Endothelial cell of umbilical vein (primary cell): ENCODE measurements around the gene CDK6. TPM values are rescaled to one million over a fixed set of nuclear protein-coding genes. Genes with fewer than 3 reads are reported as not detected.

Source experiments
- BruUV-seq: library from RNA; stranded (reverse); fragments of 400-500 nt; replicated peaks from 2 replicates; lab custom pipeline; 2021; lab: Mats Ljungman, UMichigan
- CTCF ChIA-PET: fragments of 300-600, 350-600 bp; sonication (Branson Sonifier 250); formaldehyde crosslinking; loops from one replicate; lab custom pipeline; 2021; ENCODE audit warnings: antibody characterized with exemption, inconsistent platforms; lab: Charles Lee
- POLR2A ChIA-PET: fragments of 300-600, 350-600 bp; sonication (Branson Sonifier 250); formaldehyde crosslinking; loops from one replicate; lab custom pipeline; 2021; ENCODE audit warnings: antibody characterized with exemption, inconsistent platforms; lab: Charles Lee
- DNase-seq: peaks from one replicate; pipeline ENCODE4 v3.0.0-alpha.2; 2011; ENCODE audit warnings: low read depth, low spot score
- FAIRE-seq: peaks from 2 replicates; lab custom pipeline; 2011; peaks lifted over from hg19 to GRCh38; lab: Jason Lieb, UNC
- H2AFZ ChIP-seq: 2 replicates; pipeline ENCODE4 v1.6.0; 2012; ENCODE audit warnings: low read depth, low read length, control low read depth, inconsistent platforms
- H3K27ac ChIP-seq: 2 replicates; pipeline ENCODE4 v1.5.1; 2011; ENCODE audit warnings: low read depth, mild to moderate bottlenecking, control low read depth, low read length, moderate library complexity; ENCODE audit not compliant: insufficient read depth
- H3K27me3 ChIP-seq, 2 experiments: 2 replicates each; pipeline versions ENCODE4 v1.6.0 to v1.6.1; 2011; ENCODE audit warnings: low read length in 2 of 2, mixed read lengths in 1 of 2; ENCODE audit not compliant: control insufficient read depth in 2 of 2, insufficient read depth in 2 of 2
- H3K36me3 ChIP-seq, 2 experiments: 2 replicates in 1 of 2; 3 replicates in 1 of 2; pipeline ENCODE4 v1.5.1; 2011; ENCODE audit warnings: low read length in 2 of 2, mild to moderate bottlenecking in 1 of 2, moderate library complexity in 1 of 2; ENCODE audit not compliant: control insufficient read depth in 2 of 2, insufficient read depth in 2 of 2; ENCODE audit errors: extremely low read depth in 1 of 2
- H3K4me1 ChIP-seq: 3 replicates; pipeline ENCODE4 v1.5.1; 2011; ENCODE audit warnings: mild to moderate bottlenecking, low read length; ENCODE audit not compliant: control insufficient read depth, insufficient read depth; ENCODE audit errors: extremely low read depth
- H3K4me2 ChIP-seq: 2 replicates; pipeline ENCODE4 v1.6.1; 2011; ENCODE audit warnings: low read length, control low read depth, mixed read lengths; ENCODE audit not compliant: insufficient read depth
- H3K4me3 ChIP-seq, 3 experiments: fragments of 200-600 bp in 1 of 3; sonication (generic), shearing (Covaris generic) in 1 of 3; replicated peaks in 1 of 3; 2 replicates each; pipeline ENCODE4 v1.5.1; 2011 to 2016; ENCODE audit warnings: control low read depth in 3 of 3, low read length in 3 of 3, mild to moderate bottlenecking in 2 of 3, inconsistent platforms in 1 of 3, low read depth in 1 of 3, moderate library complexity in 1 of 3; ENCODE audit not compliant: insufficient read depth in 1 of 3
- H3K79me2 ChIP-seq: 2 replicates; pipeline ENCODE4 v1.6.0; 2012; ENCODE audit warnings: low read length, inconsistent platforms; ENCODE audit not compliant: control insufficient read depth, insufficient read depth
- H3K9ac ChIP-seq: replicated peaks from 2 replicates; pipeline ENCODE3; 2011; ENCODE audit warnings: low read length, control low read depth; ENCODE audit not compliant: insufficient read depth; ENCODE audit errors: extremely low read depth
- H3K9me1 ChIP-seq: replicated peaks from 3 replicates; pipeline ENCODE4 v1.6.0; 2011; ENCODE audit warnings: mild to moderate bottlenecking, low read length; ENCODE audit not compliant: control insufficient read depth, insufficient read depth; ENCODE audit errors: extremely low read depth
- H3K9me3 ChIP-seq: replicated peaks from 2 replicates; pipeline ENCODE4 v1.5.1; 2012; ENCODE audit warnings: low read length, inconsistent platforms; ENCODE audit not compliant: control insufficient read depth, insufficient read depth
- H4K20me1 ChIP-seq: replicated peaks from 2 replicates; pipeline ENCODE3; 2011; ENCODE audit warnings: mild to moderate bottlenecking, low read length; ENCODE audit not compliant: control insufficient read depth, insufficient read depth; ENCODE audit errors: extremely low read depth
- EZH2 ChIP-seq: IDR thresholded peaks from 2 replicates; pipeline ENCODE4 v1.6.1; 2012; ENCODE audit warnings: borderline replicate concordance, low read depth, mild to moderate bottlenecking, moderate library complexity, low read length, inconsistent platforms; ENCODE audit not compliant: severe bottlenecking
- JUN ChIP-seq: IDR thresholded peaks from 2 replicates; pipeline ENCODE4 v1.6.1; 2011; ENCODE audit warnings: borderline replicate concordance, low read depth; ENCODE audit not compliant: insufficient read length, insufficient read depth
- MAX ChIP-seq: IDR thresholded peaks from 2 replicates; pipeline ENCODE4 v1.6.1; 2011; ENCODE audit not compliant: insufficient read depth, insufficient read length
- MYC ChIP-seq: IDR thresholded peaks from one replicate; pipeline ENCODE4 v1.6.1; 2011; ENCODE audit warnings: mild to moderate bottlenecking, low read depth, low read length
- POLR2AphosphoS5 ChIP-seq: IDR thresholded peaks from 2 replicates; pipeline ENCODE4 v1.6.1; 2012; ENCODE audit warnings: low read depth, mild to moderate bottlenecking, control low read depth, low read length, moderate library complexity; ENCODE audit not compliant: insufficient read depth
- dilution Hi-C: fragments of 300-500 bp; cut with MboI; formaldehyde crosslinking; loops from one replicate; pipeline ENCODE4 v1.15.0; 2019; ENCODE audit warnings: low sequenced_read_pairs; ENCODE audit not compliant: extremely low pct_ligation_motif_present
- intact Hi-C: fragments of 100-400 bp; cut with micrococcal nuclease; formaldehyde crosslinking; loops from one replicate; pipeline ENCODE4 v1.10.0; 2022
- polyA plus RNA-seq, 4 experiments: library from polyadenylated mRNA; depleted of rRNA in 3 of 4; stranded (reverse) in 3 of 4; unstranded in 1 of 4; fragments of >200 nt; gene quantifications; 2 replicates each; pipeline versions ENCODE4 v1.2.1 to v1.2.3, GENCODE V29; 2011 to 2012; ENCODE audit warnings: missing spikeins in 1 of 4
- total RNA-seq: library from RNA; stranded (reverse); gene quantifications from 2 replicates; pipeline ENCODE4 v1.2.3, GENCODE V29; 2021

CDK6 gene
- total and polyA plus RNA-seq, 2 donors (not counting 3 experiments of a cell fraction or from before 2014, with no cell fraction given) = 6.0 to 28.2 TPM

GRCh38 chr7:92835851-92836488 is 403 bp downstream of the CDK6 start:
- Histone ChIP-seq H3K79me2 (peaks cover 24% of the 10 kb centered on the region), H3K4me3 (peak overlapping the region; percentile 68 to 80 (median 71)), H3K9me1 (no peaks in the 10 kb centered on the region), H3K9ac (peak overlapping the region; percentile 95), H3K9me3 (no peaks in the 10 kb centered on the region), H2AFZ (peak overlapping the region; percentile 65), H3K27me3 (peaks cover 0 to 22% of the 10 kb centered on the region in 2 experiments), H3K4me2 (peak overlapping the region; percentile 80), H3K27ac (peak overlapping the region; percentile 78), H3K36me3 (no peaks in the 10 kb centered on the region), H3K4me1 (peaks cover 31% of the 10 kb centered on the region), H4K20me1 (no peaks in the 10 kb centered on the region)
- DNase-seq (no peak), FAIRE-seq (no peak)
- ChIA-PET CTCF (interaction anchor here (0.5 to 3.2 kb wide), 10 partner anchors 19 to 434 kb away, joined by 3 to 20 read pairs (median 4); no protein-coding TSS in a partner anchor), POLR2A (interaction anchor here (0.6 to 0.7 kb wide), 4 partner anchors 127 to 321 kb away, joined by 4 to 9 read pairs (median 6); no protein-coding TSS in a partner anchor)
- dilution Hi-C loops = no loop called here
- TF ChIP-seq MYC = no peak
- TF ChIP-seq JUN = no peak
- no peak for TF ChIP-seq MAX
- no peak for TF ChIP-seq POLR2AphosphoS5
- TF ChIP-seq EZH2 = no peak
- intact Hi-C loops = loop anchor here (1.0 to 2.0 kb wide), 3 partner anchors 38 to 307 kb away; partner anchors contain the start of genes PEX1 and RBM48
- TSS peak; percentile 15 for BruUV-seq
